Osteocyte (in vitro differentiated cells): ENCODE results near the gene BTRC. TPM values are rescaled to one million over a fixed set of nuclear protein-coding genes. Genes with fewer than 3 reads are reported as not detected.

Experiments used
- DNase-seq: peaks from one replicate; pipeline ENCODE4 v3.0.0; 2021; ENCODE audit warnings: mixed read lengths; ENCODE audit not compliant: unreplicated experiment; ENCODE audit errors: extremely low spot score
- H3K27ac Mint-ChIP-seq: one replicate; pipeline ENCODE4 v1.8.0; 2021; ENCODE audit warnings: mild to moderate bottlenecking, mixed read lengths; ENCODE audit not compliant: unreplicated experiment
- H3K27me3 Mint-ChIP-seq: one replicate; pipeline ENCODE4 v1.8.0; 2021; ENCODE audit warnings: mixed read lengths; ENCODE audit not compliant: unreplicated experiment
- H3K36me3 Mint-ChIP-seq: one replicate; pipeline ENCODE4 v1.8.0; 2021; ENCODE audit warnings: mixed read lengths; ENCODE audit not compliant: unreplicated experiment
- H3K4me1 Mint-ChIP-seq: one replicate; pipeline ENCODE4 v1.8.0; 2021; ENCODE audit warnings: mixed read lengths; ENCODE audit not compliant: unreplicated experiment
- H3K4me3 Mint-ChIP-seq: one replicate; pipeline ENCODE4 v1.8.0; 2021; ENCODE audit warnings: mild to moderate bottlenecking, moderate library complexity, mixed read lengths; ENCODE audit not compliant: unreplicated experiment
- H3K9me3 Mint-ChIP-seq: one replicate; pipeline ENCODE4 v1.8.0; 2021; ENCODE audit warnings: mixed read lengths; ENCODE audit not compliant: unreplicated experiment
- total RNA-seq: library from RNA; stranded (reverse); gene quantifications from 2 replicates; pipeline ENCODE4 v1.2.1, GENCODE V29; 2021
- TF ChIP-seq, protein P1 (sequence below): fragments of 200-600 bp; sonication (generic); IDR thresholded peaks from 2 replicates; pipeline ENCODE4 v1.5.0; 2021; ENCODE audit warnings: antibody characterized with exemption, mild to moderate bottlenecking, moderate library complexity

Gene BTRC
- total RNA-seq, 1 donor from 2014 or later = 28.9 TPM

DNA sequence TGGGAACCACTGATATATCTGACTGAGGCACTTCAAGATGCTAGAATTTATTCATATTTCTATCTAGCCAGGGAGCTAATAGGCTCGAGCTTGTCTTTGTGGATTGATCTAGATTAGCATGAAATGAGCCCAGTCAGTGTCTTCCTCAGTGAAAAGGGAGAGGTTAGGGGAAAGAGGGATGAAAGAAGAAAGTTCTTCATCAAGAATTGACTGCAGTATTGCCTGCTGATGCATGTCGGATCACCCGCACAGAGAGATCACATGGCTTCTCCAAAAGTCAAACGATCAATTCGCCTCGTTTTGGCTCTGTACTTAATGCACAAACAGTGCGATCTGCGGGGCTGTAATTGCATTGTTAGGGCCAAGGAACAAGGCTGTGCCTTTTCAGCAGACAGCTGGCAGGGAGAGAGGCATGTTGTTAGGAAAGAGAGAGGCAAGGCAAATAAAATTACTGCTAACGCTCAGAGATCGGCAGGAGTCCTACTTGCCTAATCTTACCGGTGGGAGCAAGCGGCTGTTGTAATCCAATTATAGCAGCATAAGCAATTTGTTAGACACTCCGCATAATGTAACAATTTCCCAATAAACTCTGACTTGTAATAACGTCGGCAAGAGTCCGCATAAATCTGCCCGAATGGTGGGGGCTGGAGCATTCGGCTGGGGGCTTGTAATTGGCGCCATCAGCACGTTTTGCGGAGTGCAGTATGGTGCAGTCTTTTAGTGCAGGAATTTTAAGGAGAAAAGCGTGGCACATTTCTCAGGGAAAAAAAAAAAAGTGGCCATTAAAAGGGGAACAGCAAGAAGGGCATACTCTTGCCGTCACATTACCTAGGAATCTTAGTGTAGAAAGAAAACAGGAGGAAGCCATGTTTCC lies 132.0 kb downstream of the BTRC start:
- peaks cover 6% of the 10 kb centered on the region for H3K4me1 Mint-ChIP-seq
- TF ChIP-seq, protein P1, sequence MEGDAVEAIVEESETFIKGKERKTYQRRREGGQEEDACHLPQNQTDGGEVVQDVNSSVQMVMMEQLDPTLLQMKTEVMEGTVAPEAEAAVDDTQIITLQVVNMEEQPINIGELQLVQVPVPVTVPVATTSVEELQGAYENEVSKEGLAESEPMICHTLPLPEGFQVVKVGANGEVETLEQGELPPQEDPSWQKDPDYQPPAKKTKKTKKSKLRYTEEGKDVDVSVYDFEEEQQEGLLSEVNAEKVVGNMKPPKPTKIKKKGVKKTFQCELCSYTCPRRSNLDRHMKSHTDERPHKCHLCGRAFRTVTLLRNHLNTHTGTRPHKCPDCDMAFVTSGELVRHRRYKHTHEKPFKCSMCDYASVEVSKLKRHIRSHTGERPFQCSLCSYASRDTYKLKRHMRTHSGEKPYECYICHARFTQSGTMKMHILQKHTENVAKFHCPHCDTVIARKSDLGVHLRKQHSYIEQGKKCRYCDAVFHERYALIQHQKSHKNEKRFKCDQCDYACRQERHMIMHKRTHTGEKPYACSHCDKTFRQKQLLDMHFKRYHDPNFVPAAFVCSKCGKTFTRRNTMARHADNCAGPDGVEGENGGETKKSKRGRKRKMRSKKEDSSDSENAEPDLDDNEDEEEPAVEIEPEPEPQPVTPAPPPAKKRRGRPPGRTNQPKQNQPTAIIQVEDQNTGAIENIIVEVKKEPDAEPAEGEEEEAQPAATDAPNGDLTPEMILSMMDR = no peak
- peaks cover 16% of the 10 kb centered on the region for H3K36me3 Mint-ChIP-seq
- no peaks in the 10 kb centered on the region for H3K9me3 Mint-ChIP-seq
- H3K4me3 Mint-ChIP-seq = no peak overlapping the region
- H3K27me3 Mint-ChIP-seq = no peaks in the 10 kb centered on the region
- no peak for DNase-seq
- H3K27ac Mint-ChIP-seq = no peak overlapping the region

DNA sequence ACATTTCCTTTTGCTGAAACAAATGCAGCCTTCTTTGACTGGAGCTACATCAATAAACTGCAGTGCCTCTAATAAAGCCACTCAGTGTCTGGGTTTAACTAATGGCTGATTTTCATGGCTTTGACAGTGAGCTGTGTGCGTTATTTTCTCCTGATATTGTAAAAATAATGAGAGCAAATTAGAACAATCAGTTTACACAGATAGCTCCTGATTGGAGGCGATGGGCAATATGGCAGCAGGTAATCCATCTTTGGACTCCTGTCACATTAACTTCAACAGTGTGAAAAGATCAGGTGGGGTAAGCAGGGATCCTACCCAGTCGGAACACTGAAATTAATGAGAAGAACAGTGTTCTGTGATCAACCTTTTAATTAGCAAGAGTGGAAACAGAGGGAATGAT lies 133.4 kb downstream of the BTRC start:
- H3K27ac Mint-ChIP-seq = no peak overlapping the region
- H3K27me3 Mint-ChIP-seq = no peaks in the 10 kb centered on the region
- TF ChIP-seq, protein P1 = no peak
- peaks cover 10% of the 10 kb centered on the region for H3K36me3 Mint-ChIP-seq
- DNase-seq = no peak
- H3K4me3 Mint-ChIP-seq = no peak overlapping the region
- H3K9me3 Mint-ChIP-seq = no peaks in the 10 kb centered on the region
- peaks cover 6% of the 10 kb centered on the region for H3K4me1 Mint-ChIP-seq

DNA sequence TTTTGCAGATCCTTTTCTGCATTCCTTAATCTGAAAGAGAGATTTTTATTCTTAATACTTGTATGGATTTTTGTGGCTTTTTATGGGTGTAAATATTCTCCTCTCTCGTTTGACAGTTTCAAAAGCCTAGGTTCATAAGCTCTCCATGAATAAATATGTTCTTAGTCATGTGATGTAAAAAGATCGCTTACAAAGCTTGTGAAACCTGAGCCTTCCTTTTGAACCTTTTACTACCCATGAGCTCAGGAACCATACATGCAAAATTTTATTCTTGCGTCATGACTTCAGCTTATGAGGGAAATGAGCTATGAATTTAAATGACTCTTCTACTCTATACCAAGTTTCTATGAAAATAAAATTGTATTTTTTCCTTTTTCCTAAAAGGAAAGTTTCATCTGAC lies 135.4 kb downstream of the BTRC start:
- H3K36me3 Mint-ChIP-seq = peaks cover 7% of the 10 kb centered on the region
- H3K4me1 Mint-ChIP-seq = peaks cover 6% of the 10 kb centered on the region
- H3K4me3 Mint-ChIP-seq = no peak overlapping the region
- DNase-seq = no peak
- no peak overlapping the region for H3K27ac Mint-ChIP-seq
- TF ChIP-seq, protein P1 = no peak
- no peaks in the 10 kb centered on the region for H3K9me3 Mint-ChIP-seq
- no peaks in the 10 kb centered on the region for H3K27me3 Mint-ChIP-seq

DNA sequence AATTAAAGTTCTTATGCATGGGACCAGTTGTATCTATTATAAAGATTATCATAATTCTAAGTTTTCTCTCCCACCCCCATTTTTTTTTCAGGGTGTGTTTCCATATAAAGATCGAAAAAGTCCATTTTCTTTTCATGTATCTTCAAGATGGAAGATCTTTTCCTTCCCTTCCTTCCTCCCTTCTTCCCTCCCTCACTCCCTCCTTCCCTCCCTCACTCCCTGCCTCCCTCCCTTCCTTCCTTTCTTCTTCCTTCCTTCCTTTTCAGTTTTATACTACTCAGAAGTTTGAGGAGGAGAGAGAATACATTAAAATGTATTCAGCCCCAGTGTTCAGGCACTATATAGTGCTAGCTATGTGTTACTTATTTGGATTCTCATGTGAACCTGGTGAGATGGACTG lies 136.1 kb downstream of the BTRC start:
- Mint-ChIP-seq H3K27ac (no peak overlapping the region), H3K27me3 (no peaks in the 10 kb centered on the region), H3K4me1 (peaks cover 6% of the 10 kb centered on the region), H3K36me3 (no peaks in the 10 kb centered on the region), H3K9me3 (no peaks in the 10 kb centered on the region), H3K4me3 (no peak overlapping the region)
- DNase-seq = no peak
- TF ChIP-seq, protein P1 = no peak

DNA sequence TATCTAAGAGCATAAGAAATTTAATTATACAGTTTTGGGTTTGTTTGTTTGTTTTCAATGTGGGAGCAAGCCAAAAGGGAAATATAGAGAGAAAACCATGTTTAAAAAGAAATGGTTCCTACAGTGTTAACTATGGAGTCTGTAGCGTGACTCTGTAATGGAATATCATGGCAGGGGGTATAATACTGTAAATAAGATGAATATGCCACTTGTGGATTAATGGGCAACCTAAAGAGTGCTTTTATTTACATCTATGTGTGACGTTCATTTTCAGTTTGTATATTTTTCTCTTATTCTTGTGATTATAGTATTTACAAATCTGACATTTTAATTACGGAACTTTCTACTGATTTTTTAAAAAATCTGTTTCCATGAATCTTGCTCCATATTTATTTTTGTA lies 138.2 kb downstream of the BTRC start:
- no peaks in the 10 kb centered on the region for H3K9me3 Mint-ChIP-seq
- H3K27me3 Mint-ChIP-seq = no peaks in the 10 kb centered on the region

More for the DNA sequence above, 138.2 kb downstream of the BTRC start:
- no peak for DNase-seq
- no peaks in the 10 kb centered on the region for H3K36me3 Mint-ChIP-seq
- H3K27ac Mint-ChIP-seq = no peak overlapping the region
- no peak overlapping the region for H3K4me3 Mint-ChIP-seq
- peaks cover 5% of the 10 kb centered on the region for H3K4me1 Mint-ChIP-seq
- TF ChIP-seq, protein P1 = no peak
